Astrocyte (in vitro differentiated cells and primary cell): ENCODE results near the gene KCNQ1. TPM values are rescaled to one million over a fixed set of nuclear protein-coding genes. Genes with fewer than 3 reads are reported as not detected.

Experiments
- DNase-seq: peaks from one replicate; pipeline ENCODE4 v3.0.0-alpha.2; 2010; ENCODE audit warnings: low read depth
- FAIRE-seq: peaks from 2 replicates; lab custom pipeline; 2011; peaks lifted over from hg19 to GRCh38; lab: Jason Lieb, UNC
- H2AFZ ChIP-seq: 2 replicates; pipeline ENCODE4 v1.6.0; 2012; ENCODE audit warnings: low read depth, low read length, inconsistent platforms
- H3K27ac ChIP-seq: 2 replicates; pipeline ENCODE4 v1.5.1; 2011; ENCODE audit warnings: low read depth, low read length, inconsistent platforms
- H3K27me3 ChIP-seq: 2 replicates; pipeline ENCODE4 v1.6.0; 2011; ENCODE audit warnings: low read length, inconsistent platforms; ENCODE audit not compliant: insufficient read depth
- H3K36me3 ChIP-seq: 2 replicates; pipeline ENCODE4 v1.5.1; 2011; ENCODE audit warnings: low read length, inconsistent platforms; ENCODE audit not compliant: insufficient read depth
- H3K4me1 ChIP-seq: 2 replicates; pipeline ENCODE4 v1.5.1; 2011; ENCODE audit warnings: low read length, inconsistent platforms; ENCODE audit not compliant: insufficient read depth
- H3K4me2 ChIP-seq: 2 replicates; pipeline ENCODE4 v1.6.0; 2012; ENCODE audit warnings: low read length, inconsistent platforms
- H3K4me3 ChIP-seq: 2 replicates; pipeline ENCODE4 v1.5.1; 2011; ENCODE audit warnings: low read depth, mild to moderate bottlenecking, low read length, inconsistent platforms; ENCODE audit not compliant: insufficient read depth
- H3K79me2 ChIP-seq: 2 replicates; pipeline ENCODE4 v1.6.0; 2012; ENCODE audit warnings: mild to moderate bottlenecking, low read length, inconsistent platforms; ENCODE audit not compliant: insufficient read depth
- H3K9ac ChIP-seq: 2 replicates; pipeline ENCODE4 v1.6.0; 2012; ENCODE audit warnings: mild to moderate bottlenecking, low read length, inconsistent platforms
- H3K9me3 ChIP-seq: 2 replicates; pipeline ENCODE4 v1.5.1; 2012; ENCODE audit warnings: low read depth, mild to moderate bottlenecking, low read length, inconsistent platforms; ENCODE audit not compliant: insufficient read depth
- H4K20me1 ChIP-seq: 2 replicates; pipeline ENCODE4 v1.6.0; 2012; ENCODE audit warnings: low read length, inconsistent platforms; ENCODE audit not compliant: insufficient read depth
- H3K27ac Mint-ChIP-seq: one replicate; pipeline ENCODE4 v1.8.0; 2021; ENCODE audit warnings: mild to moderate bottlenecking, mixed read lengths; ENCODE audit not compliant: unreplicated experiment
- H3K27me3 Mint-ChIP-seq: one replicate; pipeline ENCODE4 v1.8.0; 2021; ENCODE audit warnings: low read depth, mixed read lengths; ENCODE audit not compliant: unreplicated experiment
- H3K36me3 Mint-ChIP-seq: one replicate; pipeline ENCODE4 v1.8.0; 2021; ENCODE audit warnings: low read depth, mixed read lengths; ENCODE audit not compliant: unreplicated experiment
- H3K4me1 Mint-ChIP-seq: one replicate; pipeline ENCODE4 v1.8.0; 2021; ENCODE audit warnings: low read depth, mixed read lengths; ENCODE audit not compliant: unreplicated experiment
- H3K4me3 Mint-ChIP-seq: one replicate; pipeline ENCODE4 v1.8.0; 2021; ENCODE audit warnings: mild to moderate bottlenecking, moderate library complexity, mixed read lengths; ENCODE audit not compliant: unreplicated experiment
- H3K9me3 Mint-ChIP-seq: one replicate; pipeline ENCODE4 v1.8.0; 2021; ENCODE audit warnings: mild to moderate bottlenecking, mixed read lengths; ENCODE audit not compliant: unreplicated experiment
- EZH2 ChIP-seq: IDR thresholded peaks from 2 replicates; pipeline ENCODE4 v1.6.1; 2012; ENCODE audit warnings: mild to moderate bottlenecking, low read length, inconsistent platforms; ENCODE audit not compliant: insufficient read depth
- total RNA-seq: library from RNA; stranded (reverse); gene quantifications from 2 replicates; pipeline ENCODE4 v1.2.1, GENCODE V29; 2021
- TF ChIP-seq, protein P1 (sequence below): IDR thresholded peaks from 2 replicates; pipeline ENCODE4 v1.5.1; 2011; ENCODE audit warnings: low read depth, mild to moderate bottlenecking, inconsistent platforms, low read length, moderate library complexity; ENCODE audit not compliant: insufficient read depth

KCNQ1 gene
- total RNA-seq, 1 donor from 2014 or later: not detected

DNA sequence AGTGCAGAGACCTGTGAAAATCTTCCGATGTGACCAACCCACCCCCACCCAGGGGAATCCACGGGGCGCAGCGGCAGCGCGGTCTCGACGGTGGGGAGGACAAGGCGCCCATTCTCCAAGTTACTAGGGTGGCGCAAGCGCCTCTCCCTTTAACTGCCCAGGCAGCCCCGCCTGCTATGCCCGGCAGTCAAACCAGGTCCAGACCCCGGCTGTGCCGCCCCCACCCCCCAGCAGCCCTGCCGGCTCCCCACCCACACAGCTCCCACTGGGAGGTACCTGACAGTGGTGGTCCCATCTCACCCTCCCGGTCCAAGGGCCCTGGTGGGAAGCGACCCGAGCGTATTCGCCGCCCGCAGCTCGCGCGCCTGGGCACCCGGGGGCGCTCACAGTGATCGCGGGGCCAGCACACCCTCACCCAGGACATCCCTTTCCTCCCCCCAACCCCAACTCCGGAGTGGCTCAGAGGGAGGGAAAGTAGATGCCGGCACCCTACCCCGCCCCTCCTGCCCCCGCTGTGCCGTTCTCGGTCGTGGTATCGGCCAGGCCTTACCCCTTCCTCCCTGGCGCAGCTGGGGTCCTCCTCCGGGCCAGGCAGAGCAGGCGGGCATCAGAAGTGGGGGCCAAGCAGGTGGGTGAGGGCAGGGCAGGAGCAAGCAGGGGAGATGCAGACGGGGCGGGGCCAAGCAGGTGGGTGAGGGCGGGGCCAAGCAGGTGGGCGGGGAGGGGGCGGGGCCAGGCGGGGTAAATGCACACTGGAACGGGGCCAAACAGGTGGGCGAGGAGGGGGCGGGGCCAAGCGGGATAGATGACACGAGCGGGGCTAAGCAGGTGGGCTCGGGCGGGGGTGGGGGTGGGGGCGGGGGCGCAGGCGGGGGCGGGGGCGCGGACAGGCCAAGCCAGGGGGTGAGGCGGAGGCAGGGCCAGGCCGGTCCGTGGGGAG, 657 bp upstream of the KCNQ1 start, which contains the start of gene TRPM5:
TSS of gene TRPM5 (minus strand) at position 634 of the 940 bp plus-strand sequence. CDS start 21,478 bp downstream, outside the sequence.
- H3K4me3 Mint-ChIP-seq: peak within 1 kb of the TSS; percentile 40
- Histone ChIP-seq H3K27me3 (peaks cover 27% of the 10 kb centered on the region), H3K9me3 (peaks cover 10% of the 10 kb centered on the region), H3K27ac (no peak within 1 kb of the TSS), H3K4me3 (no peak within 1 kb of the TSS), H2AFZ (no peak within 1 kb of the TSS), H3K36me3 (no peaks in the 10 kb centered on the region), H3K79me2 (no peaks in the 10 kb centered on the region), H3K9ac (no peak within 1 kb of the TSS), H3K4me2 (no peak within 1 kb of the TSS), H4K20me1 (no peaks in the 10 kb centered on the region), H3K4me1 (no peaks in the 10 kb centered on the region)
- no peak within 1 kb of the TSS for H3K27ac Mint-ChIP-seq
- H3K9me3 Mint-ChIP-seq: peaks cover 9% of the 10 kb centered on the region
- FAIRE-seq (no peak), DNase-seq (no peak)
- H3K4me1 Mint-ChIP-seq: no peaks in the 10 kb centered on the region
- H3K36me3 Mint-ChIP-seq: no peaks in the 10 kb centered on the region
- TF ChIP-seq, protein P1, sequence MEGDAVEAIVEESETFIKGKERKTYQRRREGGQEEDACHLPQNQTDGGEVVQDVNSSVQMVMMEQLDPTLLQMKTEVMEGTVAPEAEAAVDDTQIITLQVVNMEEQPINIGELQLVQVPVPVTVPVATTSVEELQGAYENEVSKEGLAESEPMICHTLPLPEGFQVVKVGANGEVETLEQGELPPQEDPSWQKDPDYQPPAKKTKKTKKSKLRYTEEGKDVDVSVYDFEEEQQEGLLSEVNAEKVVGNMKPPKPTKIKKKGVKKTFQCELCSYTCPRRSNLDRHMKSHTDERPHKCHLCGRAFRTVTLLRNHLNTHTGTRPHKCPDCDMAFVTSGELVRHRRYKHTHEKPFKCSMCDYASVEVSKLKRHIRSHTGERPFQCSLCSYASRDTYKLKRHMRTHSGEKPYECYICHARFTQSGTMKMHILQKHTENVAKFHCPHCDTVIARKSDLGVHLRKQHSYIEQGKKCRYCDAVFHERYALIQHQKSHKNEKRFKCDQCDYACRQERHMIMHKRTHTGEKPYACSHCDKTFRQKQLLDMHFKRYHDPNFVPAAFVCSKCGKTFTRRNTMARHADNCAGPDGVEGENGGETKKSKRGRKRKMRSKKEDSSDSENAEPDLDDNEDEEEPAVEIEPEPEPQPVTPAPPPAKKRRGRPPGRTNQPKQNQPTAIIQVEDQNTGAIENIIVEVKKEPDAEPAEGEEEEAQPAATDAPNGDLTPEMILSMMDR: no peak
- no peak for TF ChIP-seq EZH2
- peaks cover 72% of the 10 kb centered on the region for H3K27me3 Mint-ChIP-seq

DNA sequence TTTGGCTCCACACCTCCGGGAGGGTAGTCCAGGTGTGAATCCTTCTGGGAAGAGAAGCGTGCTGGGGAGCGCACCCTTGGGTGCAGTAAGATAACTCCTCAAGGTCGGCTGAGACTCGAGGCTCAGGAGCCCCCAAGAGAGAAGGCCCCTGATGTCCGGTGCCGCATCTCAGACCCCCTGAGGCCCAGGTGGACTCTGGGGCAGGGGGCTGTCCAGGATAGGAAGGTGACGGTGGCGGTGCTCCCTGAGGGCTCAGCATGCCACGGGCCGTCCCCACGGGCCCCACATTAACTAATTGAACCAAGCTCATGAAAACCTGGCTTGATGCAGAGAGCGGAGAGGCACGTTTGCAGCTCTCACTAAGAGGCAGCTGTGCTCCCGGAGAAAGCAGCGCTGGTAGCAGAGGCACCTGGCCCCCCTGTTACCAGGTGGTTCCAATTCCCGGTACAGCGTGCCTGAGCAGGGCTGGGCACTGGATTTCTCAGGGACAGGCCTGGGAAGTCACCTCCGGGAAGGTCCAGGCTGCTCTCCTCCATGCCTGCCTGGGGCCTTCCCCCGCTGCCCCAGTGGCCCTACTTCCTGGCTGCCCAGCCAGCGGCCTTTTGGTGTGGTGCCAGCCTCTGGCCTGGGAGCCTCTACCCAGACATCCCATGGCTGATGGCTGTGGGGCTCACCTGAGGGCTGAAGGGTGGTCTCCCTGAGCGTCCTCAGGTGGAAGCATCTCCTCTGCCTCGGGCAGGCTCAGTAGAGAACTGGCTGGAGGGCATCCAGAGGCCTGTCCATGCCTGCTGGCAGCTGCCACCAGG, 1.1 kb downstream of the KCNQ1 start:
- no peak overlapping the region for H3K4me2 ChIP-seq
- H3K4me1 Mint-ChIP-seq: no peaks in the 10 kb centered on the region
- no peaks in the 10 kb centered on the region for H3K36me3 Mint-ChIP-seq
- no peaks in the 10 kb centered on the region for H3K36me3 ChIP-seq
- H3K79me2 ChIP-seq: no peaks in the 10 kb centered on the region
- H3K9me3 ChIP-seq: peaks cover 10% of the 10 kb centered on the region
- peaks cover 25% of the 10 kb centered on the region for H3K27me3 ChIP-seq
- no peak overlapping the region for H3K4me3 ChIP-seq
- no peak overlapping the region for H3K27ac Mint-ChIP-seq
- no peak overlapping the region for H3K9ac ChIP-seq
- DNase-seq: no peak
- H4K20me1 ChIP-seq: no peaks in the 10 kb centered on the region
- no peak overlapping the region for H3K4me3 Mint-ChIP-seq
- no peak overlapping the region for H2AFZ ChIP-seq
- no peak for TF ChIP-seq EZH2
- TF ChIP-seq, protein P1: no peak
- H3K27ac ChIP-seq: no peak overlapping the region
- no peaks in the 10 kb centered on the region for H3K4me1 ChIP-seq
- H3K9me3 Mint-ChIP-seq: peaks cover 7% of the 10 kb centered on the region
- no peak for FAIRE-seq
- peaks cover 69% of the 10 kb centered on the region for H3K27me3 Mint-ChIP-seq
